Measurements from ENCODE around the gene MYLK. TPM values are rescaled to one million over a fixed set of nuclear protein-coding genes. Genes with fewer than 3 reads are reported as not detected.

MYLK gene
- total RNA-seq, 1 donor from 2014 or later = 196 TPM

DNA sequence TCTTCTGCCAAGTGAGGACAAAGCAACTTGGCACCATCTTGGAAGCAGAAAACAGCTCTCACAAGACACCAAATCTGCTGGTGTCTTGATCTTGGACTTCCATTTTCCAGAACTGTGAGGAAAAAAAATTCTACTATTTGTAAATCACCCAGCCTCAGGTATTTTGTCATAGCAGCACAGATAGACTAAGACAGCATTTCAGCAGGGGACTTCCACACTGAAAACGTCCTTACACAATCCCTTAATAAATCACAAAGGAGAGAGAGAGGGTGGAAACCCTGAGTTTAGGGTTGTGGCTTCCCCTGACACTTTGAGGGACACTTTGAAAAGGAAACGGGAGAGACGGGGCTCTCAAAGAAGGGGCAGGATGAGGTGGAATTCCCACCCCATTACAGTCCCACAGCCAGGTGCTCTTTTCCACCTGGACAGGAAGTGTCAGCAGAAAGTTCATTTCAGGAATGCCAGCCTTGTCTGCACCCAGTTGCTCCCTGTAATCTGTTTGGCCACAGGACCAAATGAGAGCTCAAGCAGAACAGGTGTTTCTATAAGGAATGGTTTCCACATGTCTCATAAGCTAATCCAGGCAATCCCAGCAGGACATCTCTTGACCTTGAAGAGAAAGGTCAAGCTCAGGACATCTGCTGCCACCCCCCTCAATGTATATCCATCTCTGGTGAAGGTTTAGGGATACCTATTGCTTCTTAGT is 51.3 kb downstream of the MYLK start:
- H3K9me3 ChIP-seq = peaks cover 0 to 18% of the 10 kb centered on the region in 2 donors

DNA sequence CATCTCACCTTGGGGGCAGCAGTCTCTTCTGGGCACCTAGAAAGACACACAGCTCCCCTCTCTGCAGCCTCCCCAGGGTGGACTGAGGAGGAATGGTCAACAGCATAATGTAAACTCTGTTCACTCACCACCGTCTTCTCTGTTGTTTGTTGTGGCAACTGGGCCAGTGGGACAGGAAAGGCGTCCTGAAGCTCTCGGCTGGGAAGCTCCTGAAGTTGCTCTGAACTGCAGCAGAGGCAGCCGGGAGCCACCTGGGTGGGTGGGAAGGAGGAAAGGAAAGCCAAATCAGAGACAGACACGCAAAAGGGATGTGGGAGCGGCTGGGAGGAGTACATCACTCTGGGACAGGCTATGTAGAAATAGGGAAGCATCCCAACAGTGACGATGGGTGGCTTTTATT is 52.7 kb downstream of the MYLK start:
- Histone ChIP-seq H3K27ac (peak overlapping the region; percentile 34), H3K9me3 (peaks cover 0 to 26% of the 10 kb centered on the region in 2 donors), H3K27me3 (no peaks in the 10 kb centered on the region), H3K4me3 (no peak overlapping the region), H3K36me3 (peaks cover 16 to 41% of the 10 kb centered on the region in 2 donors), H3K4me1 (no peaks in the 10 kb centered on the region)
- TF ChIP-seq, protein P1, sequence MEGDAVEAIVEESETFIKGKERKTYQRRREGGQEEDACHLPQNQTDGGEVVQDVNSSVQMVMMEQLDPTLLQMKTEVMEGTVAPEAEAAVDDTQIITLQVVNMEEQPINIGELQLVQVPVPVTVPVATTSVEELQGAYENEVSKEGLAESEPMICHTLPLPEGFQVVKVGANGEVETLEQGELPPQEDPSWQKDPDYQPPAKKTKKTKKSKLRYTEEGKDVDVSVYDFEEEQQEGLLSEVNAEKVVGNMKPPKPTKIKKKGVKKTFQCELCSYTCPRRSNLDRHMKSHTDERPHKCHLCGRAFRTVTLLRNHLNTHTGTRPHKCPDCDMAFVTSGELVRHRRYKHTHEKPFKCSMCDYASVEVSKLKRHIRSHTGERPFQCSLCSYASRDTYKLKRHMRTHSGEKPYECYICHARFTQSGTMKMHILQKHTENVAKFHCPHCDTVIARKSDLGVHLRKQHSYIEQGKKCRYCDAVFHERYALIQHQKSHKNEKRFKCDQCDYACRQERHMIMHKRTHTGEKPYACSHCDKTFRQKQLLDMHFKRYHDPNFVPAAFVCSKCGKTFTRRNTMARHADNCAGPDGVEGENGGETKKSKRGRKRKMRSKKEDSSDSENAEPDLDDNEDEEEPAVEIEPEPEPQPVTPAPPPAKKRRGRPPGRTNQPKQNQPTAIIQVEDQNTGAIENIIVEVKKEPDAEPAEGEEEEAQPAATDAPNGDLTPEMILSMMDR (IDR thresholded peaks at IDR 0.05) = no peak
- DNase-seq (ENCODE audit: low spot score in 2 of 2) = no peak
- intact Hi-C loops (cut with DNase I) = no loop called here

More for the DNA sequence above, 51.3 kb downstream of the MYLK start:
- Histone ChIP-seq H3K4me3 (no peak overlapping the region), H3K4me1 (no peaks in the 10 kb centered on the region), H3K27me3 (no peaks in the 10 kb centered on the region), H3K36me3 (peaks cover 12 to 35% of the 10 kb centered on the region in 2 donors), H3K27ac (peak overlapping the region; percentile 7 to 34)
- intact Hi-C loops (cut with DNase I) = no loop called here
- no peak for DNase-seq (ENCODE audit: low spot score in 2 of 2)
- TF ChIP-seq, protein P1 (IDR thresholded peaks at IDR 0.05) = no peak

- intact Hi-C loops (cut with DNase I) = no loop called here
- Histone ChIP-seq H3K27ac (no peak overlapping the region), H3K36me3 (peaks cover 13 to 32% of the 10 kb centered on the region in 2 donors), H3K27me3 (no peaks in the 10 kb centered on the region), H3K9me3 (peaks cover 0 to 5% of the 10 kb centered on the region in 2 donors), H3K4me1 (peaks cover 4 to 18% of the 10 kb centered on the region in 2 donors), H3K4me3 (no peak overlapping the region)
- TF ChIP-seq, protein P1 (IDR thresholded peaks at IDR 0.05) = no peak
- no peak for DNase-seq (ENCODE audit: low spot score in 2 of 2)
Measured at GRCh38 chr3:123821920-123822319, 62.2 kb downstream of the MYLK start.

DNA sequence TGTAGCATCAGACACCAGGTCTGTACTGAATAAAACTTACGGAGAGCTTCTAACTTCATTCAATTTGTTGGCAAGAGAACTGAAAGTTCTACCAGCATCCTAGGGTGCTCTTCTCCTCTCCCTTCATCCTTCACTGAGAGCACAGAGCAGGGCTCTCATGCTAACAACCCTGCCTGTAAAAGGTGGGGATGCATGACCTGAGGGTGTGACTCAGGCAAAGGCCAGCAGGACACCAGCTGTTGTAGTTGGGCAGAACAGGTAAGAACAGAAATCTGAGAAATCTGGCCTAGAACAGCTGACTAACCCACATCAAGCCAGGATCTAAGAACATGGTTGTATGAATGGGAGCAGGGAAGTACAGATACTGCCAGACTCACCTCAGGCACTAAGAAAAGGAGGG is 64.2 kb downstream of the MYLK start:
- intact Hi-C loops (cut with DNase I) = loop anchor here (5.0 kb wide), 2 partner anchors 43 to 62 kb away; partner anchors contain the start of gene MYLK
- H3K4me3 ChIP-seq = no peak overlapping the region
- peak overlapping the region in 1 of 2 donors; percentile 91 for H3K27ac ChIP-seq
- H3K4me1 ChIP-seq = peaks cover 11 to 33% of the 10 kb centered on the region in 2 donors
- no peaks in the 10 kb centered on the region for H3K27me3 ChIP-seq
- DNase-seq (ENCODE audit: low spot score in 2 of 2) = no peak
- H3K36me3 ChIP-seq = peaks cover 8 to 13% of the 10 kb centered on the region in 2 donors
- TF ChIP-seq, protein P1 (IDR thresholded peaks at IDR 0.05) = no peak
- H3K9me3 ChIP-seq = no peaks in the 10 kb centered on the region

DNA sequence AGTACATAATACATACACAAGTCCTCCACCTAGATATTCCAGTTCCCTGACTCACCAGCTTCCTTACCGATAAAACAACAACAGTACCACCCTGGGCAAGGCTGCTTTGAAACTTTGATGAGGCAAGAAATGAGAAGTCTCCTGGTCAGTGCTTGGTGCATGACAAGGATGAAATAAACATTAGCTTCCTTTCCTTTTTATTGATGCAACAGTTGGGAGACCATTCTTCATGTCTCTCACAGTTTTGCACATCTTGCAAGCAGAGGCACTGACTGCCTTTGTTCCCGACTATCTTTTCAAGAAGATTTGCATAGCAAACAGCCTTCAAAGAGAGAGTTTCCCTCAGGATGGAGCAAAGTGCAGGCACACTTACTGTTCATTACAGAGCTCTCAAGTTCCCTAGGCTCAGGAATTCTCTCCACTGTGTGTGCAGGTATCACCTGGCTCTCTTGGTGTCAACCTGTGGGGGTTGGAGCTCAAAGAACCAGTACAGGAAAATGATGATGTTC is 65.2 kb downstream of the MYLK start:
- intact Hi-C loops (cut with DNase I) = loop anchor here (5.0 kb wide), 2 partner anchors 42 to 63 kb away; partner anchors contain the start of gene MYLK
- TF ChIP-seq, protein P1 (IDR thresholded peaks at IDR 0.05) = no peak
- Histone ChIP-seq H3K36me3 (peaks cover 4 to 9% of the 10 kb centered on the region in 2 donors), H3K4me3 (no peak overlapping the region), H3K27me3 (no peaks in the 10 kb centered on the region), H3K27ac (peak overlapping the region; percentile 86 to 91), H3K4me1 (peaks cover 11 to 37% of the 10 kb centered on the region in 2 donors), H3K9me3 (no peaks in the 10 kb centered on the region)
- DNase-seq (ENCODE audit: low spot score in 2 of 2) = no peak

Data from ascending aorta (tissue), 2 donors.